Dendritic cell treated with granulocyte-macrophage colony-stimulating factor and Interleukin-4, amounts not matched to agents 40 ng/mL and 50 ng/mL, for 4 days (primary cell): ENCODE results near the gene IFNA4.
"Not testable (repeated sequence)": the region's sequence is repeated elsewhere in the genome, so short reads cannot be mapped to it uniquely, and the experiment has no call there.

ENCODE experiments used
- H3K27ac Mint-ChIP-seq: one replicate; pipeline ENCODE4 v1.8.0; 2022; ENCODE audit warnings: mild to moderate bottlenecking, mixed read lengths
- H3K27me3 Mint-ChIP-seq: one replicate; pipeline ENCODE4 v1.8.0; 2022; ENCODE audit warnings: mild to moderate bottlenecking, mixed read lengths
- H3K36me3 Mint-ChIP-seq: one replicate; pipeline ENCODE4 v1.8.0; 2022; ENCODE audit warnings: low read depth, mixed read lengths
- H3K4me1 Mint-ChIP-seq: one replicate; pipeline ENCODE4 v1.8.0; 2022; ENCODE audit warnings: low read depth, mixed read lengths
- H3K4me3 Mint-ChIP-seq: one replicate; pipeline ENCODE4 v1.8.0; 2022; ENCODE audit warnings: mild to moderate bottlenecking, moderate library complexity, mixed read lengths
- H3K9me3 Mint-ChIP-seq: one replicate; pipeline ENCODE4 v1.8.0; 2022; ENCODE audit warnings: mixed read lengths
- intact Hi-C: fragments of 100-400 bp; cut with micrococcal nuclease; formaldehyde crosslinking; loops from one replicate; pipeline ENCODE4 v1.15.0; 2022

The IFNA4 gene

GRCh38 chr9:21187487-21187886 is at the start of gene IFNA4:
Gene IFNA4, minus strand, starts transcription at chr9:21187587. Its CDS starts 56 bp downstream, at chr9:21187531.
- H3K27ac Mint-ChIP-seq, intact Hi-C loops, H3K36me3 Mint-ChIP-seq, H3K9me3 Mint-ChIP-seq, H3K4me3 Mint-ChIP-seq, H3K27me3 Mint-ChIP-seq: not testable (repeated sequence)
- peaks cover 29% of the 10 kb centered on the region for H3K4me1 Mint-ChIP-seq

GRCh38 chr9:21236360-21236714 is 49.0 kb upstream of the IFNA4 start:
- H3K4me1 Mint-ChIP-seq = peaks cover 18% of the 10 kb centered on the region
- not testable (repeated sequence) for H3K27ac Mint-ChIP-seq, H3K9me3 Mint-ChIP-seq, H3K4me3 Mint-ChIP-seq, H3K36me3 Mint-ChIP-seq
- intact Hi-C loops = loop anchor here (5.0 kb wide), 1 partner anchor 81 kb away; no protein-coding TSS in a partner anchor
- H3K27me3 Mint-ChIP-seq = peaks cover 47% of the 10 kb centered on the region

- intact Hi-C loops = loop anchor here (1.0 to 5.0 kb wide), 2 partner anchors 82 to 554 kb away; no protein-coding TSS in a partner anchor
- not testable (repeated sequence) for H3K27ac Mint-ChIP-seq
Measured at GRCh38 chr9:21235468-21236359, 48.3 kb upstream of the IFNA4 start.

GRCh38 chr9:21234153-21234687 is 46.8 kb upstream of the IFNA4 start:
- peaks cover 39% of the 10 kb centered on the region for H3K27me3 Mint-ChIP-seq
- H3K4me1 Mint-ChIP-seq = peaks cover 6% of the 10 kb centered on the region
- intact Hi-C loops = no loop called here
- no peak overlapping the region for H3K27ac Mint-ChIP-seq
- H3K36me3 Mint-ChIP-seq = no peaks in the 10 kb centered on the region
- no peaks in the 10 kb centered on the region for H3K9me3 Mint-ChIP-seq
- no peak overlapping the region for H3K4me3 Mint-ChIP-seq

More at GRCh38 chr9:21235468-21236359, 48.3 kb upstream of the IFNA4 start:
- not testable (repeated sequence) for H3K36me3 Mint-ChIP-seq, H3K4me3 Mint-ChIP-seq, H3K9me3 Mint-ChIP-seq
- H3K27me3 Mint-ChIP-seq = peaks cover 43% of the 10 kb centered on the region
- H3K4me1 Mint-ChIP-seq = peaks cover 18% of the 10 kb centered on the region

- intact Hi-C loops = no loop called here
- H3K4me3 Mint-ChIP-seq = no peak overlapping the region
Measured at GRCh38 chr9:21233258-21233657, 45.9 kb upstream of the IFNA4 start.

GRCh38 chr9:21228122-21228521 is 40.7 kb upstream of the IFNA4 start, which contains the start of gene IFNA17:
Gene IFNA17, minus strand, starts transcription at chr9:21228222. Its CDS starts 49 bp downstream, at chr9:21228173.
- Mint-ChIP-seq H3K27me3 (peaks cover 9% of the 10 kb centered on the region), H3K4me3 (no peak within 1 kb of the TSS), H3K27ac (no peak within 1 kb of the TSS), H3K4me1 (no peaks in the 10 kb centered on the region), H3K9me3 (no peaks in the 10 kb centered on the region), H3K36me3 (no peaks in the 10 kb centered on the region)
- intact Hi-C loops = no loop called here

More at GRCh38 chr9:21233258-21233657, 45.9 kb upstream of the IFNA4 start:
- H3K9me3 Mint-ChIP-seq = no peaks in the 10 kb centered on the region
- no peak overlapping the region for H3K27ac Mint-ChIP-seq
- H3K36me3 Mint-ChIP-seq = no peaks in the 10 kb centered on the region
- H3K27me3 Mint-ChIP-seq = peaks cover 36% of the 10 kb centered on the region
- peaks cover 6% of the 10 kb centered on the region for H3K4me1 Mint-ChIP-seq

- H3K9me3 Mint-ChIP-seq, H3K4me3 Mint-ChIP-seq, intact Hi-C loops, H3K27ac Mint-ChIP-seq, H3K36me3 Mint-ChIP-seq: not testable (repeated sequence)
- Mint-ChIP-seq H3K4me1 (peaks cover 17% of the 10 kb centered on the region), H3K27me3 (peaks cover 25% of the 10 kb centered on the region)
Measured at GRCh38 chr9:21217211-21217610, 29.8 kb upstream of the IFNA4 start, which contains the start of gene IFNA16. Gene IFNA16, minus strand, starts transcription at chr9:21217311. Its CDS starts 6 bp downstream, at chr9:21217305.

- H3K36me3 Mint-ChIP-seq, H3K9me3 Mint-ChIP-seq, H3K27ac Mint-ChIP-seq, H3K4me3 Mint-ChIP-seq, intact Hi-C loops: not testable (repeated sequence)
- H3K27me3 Mint-ChIP-seq = peaks cover 15% of the 10 kb centered on the region
- peaks cover 23% of the 10 kb centered on the region for H3K4me1 Mint-ChIP-seq
Measured at GRCh38 chr9:21213411-21214326, 26.3 kb upstream of the IFNA4 start.

- peaks cover 25% of the 10 kb centered on the region for H3K4me1 Mint-ChIP-seq
- intact Hi-C loops, H3K9me3 Mint-ChIP-seq, H3K27ac Mint-ChIP-seq, H3K4me3 Mint-ChIP-seq, H3K36me3 Mint-ChIP-seq: not testable (repeated sequence)
- peaks cover 15% of the 10 kb centered on the region for H3K27me3 Mint-ChIP-seq
Measured at GRCh38 chr9:21212160-21212559, 24.8 kb upstream of the IFNA4 start.

- H3K27ac Mint-ChIP-seq, H3K36me3 Mint-ChIP-seq, H3K9me3 Mint-ChIP-seq, H3K4me3 Mint-ChIP-seq, intact Hi-C loops: not testable (repeated sequence)
- Mint-ChIP-seq H3K4me1 (peaks cover 25% of the 10 kb centered on the region), H3K27me3 (peaks cover 14% of the 10 kb centered on the region)
Measured at GRCh38 chr9:21210782-21211181, 23.4 kb upstream of the IFNA4 start.

GRCh38 chr9:21210311-21210710 is 22.9 kb upstream of the IFNA4 start:
- intact Hi-C loops = no loop called here
- peaks cover 13% of the 10 kb centered on the region for H3K27me3 Mint-ChIP-seq
- H3K36me3 Mint-ChIP-seq = no peaks in the 10 kb centered on the region
- H3K4me1 Mint-ChIP-seq = peaks cover 25% of the 10 kb centered on the region
- H3K27ac Mint-ChIP-seq = no peak overlapping the region
- no peak overlapping the region for H3K4me3 Mint-ChIP-seq
- no peaks in the 10 kb centered on the region for H3K9me3 Mint-ChIP-seq

- not testable (repeated sequence) for H3K27ac Mint-ChIP-seq, H3K4me1 Mint-ChIP-seq, H3K36me3 Mint-ChIP-seq, H3K9me3 Mint-ChIP-seq, H3K4me3 Mint-ChIP-seq
- intact Hi-C loops = loop anchor here (10.0 kb wide), 1 partner anchor 118 kb away; no protein-coding TSS in a partner anchor
- peaks cover 17% of the 10 kb centered on the region for H3K27me3 Mint-ChIP-seq
Measured at GRCh38 chr9:21207043-21207442, 19.7 kb upstream of the IFNA4 start, which contains the start of gene IFNA10. Gene IFNA10, minus strand, starts transcription at chr9:21207143. Its CDS starts 46 bp downstream, at chr9:21207097.

GRCh38 chr9:21205204-21205603 is 17.8 kb upstream of the IFNA4 start:
- no peak overlapping the region for H3K4me3 Mint-ChIP-seq

More at GRCh38 chr9:21205204-21205603, 17.8 kb upstream of the IFNA4 start:
- Mint-ChIP-seq H3K27ac (no peak overlapping the region), H3K36me3 (no peaks in the 10 kb centered on the region), H3K27me3 (peaks cover 18% of the 10 kb centered on the region), H3K4me1 (peaks cover 8% of the 10 kb centered on the region), H3K9me3 (no peaks in the 10 kb centered on the region)
- intact Hi-C loops = loop anchor here (10.0 kb wide), 1 partner anchor 120 kb away; no protein-coding TSS in a partner anchor
